ENCODE measurements around the gene KRTAP10-9.
"Not testable (repeated sequence)": the region's sequence is repeated elsewhere in the genome, so short reads cannot be mapped to it uniquely, and the experiment has no call there.

Gene KRTAP10-9

DNA sequence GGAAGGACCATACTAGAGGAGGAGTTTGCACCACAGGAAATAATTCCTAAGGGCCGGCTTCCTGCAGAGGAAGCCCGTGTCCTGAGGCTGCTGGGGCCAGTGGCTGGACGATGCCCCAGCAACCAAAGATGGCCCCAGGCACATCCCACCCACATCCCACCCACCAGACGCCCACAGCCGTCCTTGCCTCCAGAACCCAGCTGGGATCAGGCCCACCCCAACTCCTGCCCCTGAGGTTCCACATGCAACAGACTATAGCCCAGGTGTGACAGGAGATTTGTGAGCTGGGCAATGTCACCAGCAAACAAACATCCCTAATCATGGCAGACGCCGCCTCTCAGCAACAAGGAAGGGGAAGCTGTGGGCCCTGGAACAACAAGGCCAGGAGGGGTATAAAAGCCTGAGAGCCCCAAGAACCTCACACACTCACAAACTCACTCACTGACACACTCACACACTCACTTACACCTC, at the start of gene KRTAP10-9:
Gene KRTAP10-9, plus strand, starts transcription at position 421 of the 471 bp plus-strand sequence. CDS start 79 bp downstream, outside the sequence.
- no peak for DNase-seq

DNA sequence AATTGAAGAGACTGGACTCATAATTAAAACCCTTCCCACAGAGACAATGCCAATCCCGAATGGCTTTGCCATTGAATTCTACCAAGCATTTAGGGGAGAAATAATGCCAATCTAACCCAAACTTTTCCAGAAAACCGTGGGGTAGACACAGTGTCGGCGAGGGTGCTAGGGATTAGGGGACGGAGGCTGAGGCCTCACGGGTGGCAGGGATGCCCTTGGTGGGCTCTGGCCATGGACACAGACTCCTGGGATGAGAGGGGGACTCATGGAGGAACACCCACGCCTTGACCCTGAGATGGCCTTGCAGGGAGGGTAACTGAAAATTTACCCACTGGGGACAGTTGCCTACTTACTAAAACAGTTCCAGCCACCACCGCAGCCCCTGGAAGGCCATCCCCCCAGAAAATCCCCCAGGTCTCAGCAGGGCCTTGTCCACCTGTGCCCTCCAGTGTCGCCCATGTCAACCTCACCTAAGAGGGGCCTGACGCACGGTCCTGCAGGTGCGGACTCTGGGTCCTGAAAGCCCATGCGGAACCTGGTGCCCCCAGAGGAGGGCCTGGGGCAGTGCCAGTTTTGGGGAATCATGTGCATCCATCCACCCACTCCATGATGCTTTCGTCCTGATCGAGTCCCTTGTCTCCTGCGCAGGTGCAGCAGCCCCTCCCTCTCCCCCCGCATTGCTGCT, 48.4 kb upstream of the KRTAP10-9 start:
- DNase-seq = no peak

- no peak for DNase-seq
Observed at GRCh38 chr21:44579056-44579832, 47.6 kb upstream of the KRTAP10-9 start.

GRCh38 chr21:44579833-44580144, 47.1 kb upstream of the KRTAP10-9 start:
- no peak for DNase-seq

- not testable (repeated sequence) for DNase-seq
Observed at GRCh38 chr21:44580231-44580821, 46.6 kb upstream of the KRTAP10-9 start, which contains the start of gene KRTAP10-5. Gene KRTAP10-5, minus strand, starts transcription at chr21:44580604. Its CDS starts 26 bp downstream, at chr21:44580578.

- no peak for DNase-seq
Observed at GRCh38 chr21:44581158-44581557, 45.7 kb upstream of the KRTAP10-9 start.

- no peak for DNase-seq
Observed at GRCh38 chr21:44582055-44582454, 44.8 kb upstream of the KRTAP10-9 start.

- DNase-seq = no peak
Observed at GRCh38 chr21:44583089-44583799, 43.6 kb upstream of the KRTAP10-9 start.

DNA sequence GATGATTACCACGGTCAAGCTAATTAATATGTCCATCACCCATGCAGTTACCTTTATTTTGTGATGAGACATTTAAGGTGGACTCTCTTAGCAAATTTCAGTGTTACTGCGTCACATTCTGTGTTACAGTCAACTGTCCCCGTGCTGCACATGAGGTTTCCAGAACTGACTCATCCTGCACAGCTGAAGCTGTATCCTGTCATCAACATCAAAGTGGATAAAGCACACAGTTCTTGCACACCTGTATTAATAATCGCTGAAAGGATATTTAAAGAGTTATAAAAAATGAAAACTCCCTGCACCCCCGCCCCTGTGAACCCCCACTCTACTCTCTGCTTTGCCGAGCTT, 43.1 kb upstream of the KRTAP10-9 start:
- DNase-seq = no peak

- no peak for DNase-seq
Observed at GRCh38 chr21:44585892-44586291, 41.0 kb upstream of the KRTAP10-9 start.

- no peak for DNase-seq
Observed at GRCh38 chr21:44589094-44589493, 37.8 kb upstream of the KRTAP10-9 start.

DNA sequence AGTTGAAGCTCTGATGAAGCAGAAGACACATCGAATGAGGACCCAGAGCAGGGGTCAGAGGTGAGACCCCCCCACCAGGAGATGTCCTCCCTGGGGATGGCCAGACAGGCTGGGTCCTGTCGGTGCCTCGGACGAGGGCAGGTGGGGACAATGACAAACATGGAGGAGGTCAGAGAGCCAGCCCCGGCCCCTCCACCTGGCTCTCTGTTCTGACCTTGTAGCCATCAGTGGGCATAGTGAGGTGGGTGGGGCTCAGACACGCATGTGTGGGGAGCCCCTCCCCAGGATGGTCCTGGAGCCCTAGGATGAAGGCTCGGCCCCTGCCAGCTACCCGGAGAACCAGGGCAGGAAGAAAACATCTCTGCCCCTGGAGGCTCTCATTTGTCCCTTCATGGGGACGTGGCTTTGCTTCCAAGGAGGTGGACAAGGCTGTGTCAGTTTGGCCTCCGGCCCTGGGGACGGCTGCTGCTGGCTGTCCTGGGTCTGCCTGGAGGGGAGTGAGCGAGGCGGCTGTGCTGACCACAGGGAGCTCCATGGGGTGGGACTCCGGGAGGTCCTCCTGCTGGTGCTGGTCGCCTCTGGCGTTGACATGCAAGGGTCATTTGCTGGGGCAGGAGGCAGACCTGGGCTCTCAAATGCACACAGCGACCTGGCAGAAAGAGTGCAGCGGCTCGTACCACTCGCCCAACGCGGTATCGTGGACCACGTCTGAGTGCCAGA, 37.1 kb upstream of the KRTAP10-9 start:
- no peak for DNase-seq

DNA sequence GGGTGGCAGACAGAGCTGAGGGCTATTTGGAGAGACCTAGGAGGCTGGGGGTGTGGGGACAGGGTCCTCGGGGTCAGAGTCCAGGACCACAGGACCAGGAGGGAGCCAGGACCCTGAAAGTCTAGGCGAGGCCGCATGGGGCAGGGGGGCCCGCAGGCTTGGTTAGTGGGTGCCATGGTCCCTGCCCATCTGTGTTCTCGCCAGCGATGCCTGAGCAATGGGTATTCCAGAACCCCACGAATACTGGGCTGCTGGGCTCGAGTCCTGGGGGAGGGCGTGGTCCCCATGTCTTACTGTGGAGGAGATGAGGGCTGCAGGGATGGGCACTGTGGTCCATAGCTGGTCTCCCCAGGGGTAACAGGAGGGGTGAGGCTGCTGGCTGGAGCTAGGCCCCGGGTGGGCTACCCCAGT, 36.6 kb upstream of the KRTAP10-9 start:
- no peak for DNase-seq

DNA sequence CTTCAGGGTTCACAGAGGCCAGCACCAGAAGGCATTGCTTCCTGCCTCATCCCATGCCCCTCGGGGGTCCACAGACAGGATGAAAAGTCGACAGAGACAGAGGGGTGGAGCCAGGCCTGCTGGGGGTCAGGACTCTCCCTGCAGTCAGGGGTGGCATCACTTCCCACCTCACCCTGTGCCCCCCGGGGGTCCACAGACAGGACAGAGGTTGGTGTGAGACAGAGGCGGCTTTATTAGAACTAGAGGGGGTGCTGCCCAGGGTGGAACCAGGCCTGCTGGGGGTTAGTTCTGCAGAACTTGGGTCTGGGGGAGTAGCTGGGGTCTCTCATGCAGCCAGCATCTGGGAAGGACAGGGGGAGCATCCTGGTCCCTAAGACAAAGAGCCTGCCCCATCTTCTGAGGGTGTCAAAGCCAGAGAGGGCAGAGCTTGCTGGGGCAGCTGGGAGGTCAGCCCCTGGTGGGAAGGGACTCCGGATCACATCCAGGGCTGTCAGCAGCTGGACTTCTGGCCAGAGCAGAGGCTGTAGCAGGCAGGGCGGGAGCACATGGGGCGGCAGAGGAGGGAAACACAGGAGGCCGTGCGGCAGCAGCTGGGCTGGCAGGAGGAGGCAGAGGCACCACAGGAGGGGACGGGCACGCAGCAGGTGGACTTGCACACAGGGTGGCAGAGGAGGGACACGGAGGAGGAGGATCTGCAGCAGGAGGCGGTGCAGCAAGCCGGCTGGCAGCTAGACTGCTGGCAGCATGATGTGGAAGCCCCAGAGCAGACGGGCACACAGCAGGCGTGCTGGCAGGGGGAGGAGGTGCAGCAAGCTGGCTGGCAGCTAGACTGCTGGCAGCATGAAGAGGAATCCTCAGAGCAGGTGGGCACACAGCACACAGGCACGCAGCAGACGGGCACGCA, 35.7 kb upstream of the KRTAP10-9 start:
- not testable (repeated sequence) for DNase-seq

- DNase-seq = not testable (repeated sequence)
Observed at GRCh38 chr21:44591801-44592130, 35.1 kb upstream of the KRTAP10-9 start.

- DNase-seq = no peak
Observed at GRCh38 chr21:44592446-44593311, 34.2 kb upstream of the KRTAP10-9 start, which contains the start of gene KRTAP10-6. Gene KRTAP10-6, minus strand, starts transcription at chr21:44592505. Its CDS starts 21 bp downstream, at chr21:44592484.

DNA sequence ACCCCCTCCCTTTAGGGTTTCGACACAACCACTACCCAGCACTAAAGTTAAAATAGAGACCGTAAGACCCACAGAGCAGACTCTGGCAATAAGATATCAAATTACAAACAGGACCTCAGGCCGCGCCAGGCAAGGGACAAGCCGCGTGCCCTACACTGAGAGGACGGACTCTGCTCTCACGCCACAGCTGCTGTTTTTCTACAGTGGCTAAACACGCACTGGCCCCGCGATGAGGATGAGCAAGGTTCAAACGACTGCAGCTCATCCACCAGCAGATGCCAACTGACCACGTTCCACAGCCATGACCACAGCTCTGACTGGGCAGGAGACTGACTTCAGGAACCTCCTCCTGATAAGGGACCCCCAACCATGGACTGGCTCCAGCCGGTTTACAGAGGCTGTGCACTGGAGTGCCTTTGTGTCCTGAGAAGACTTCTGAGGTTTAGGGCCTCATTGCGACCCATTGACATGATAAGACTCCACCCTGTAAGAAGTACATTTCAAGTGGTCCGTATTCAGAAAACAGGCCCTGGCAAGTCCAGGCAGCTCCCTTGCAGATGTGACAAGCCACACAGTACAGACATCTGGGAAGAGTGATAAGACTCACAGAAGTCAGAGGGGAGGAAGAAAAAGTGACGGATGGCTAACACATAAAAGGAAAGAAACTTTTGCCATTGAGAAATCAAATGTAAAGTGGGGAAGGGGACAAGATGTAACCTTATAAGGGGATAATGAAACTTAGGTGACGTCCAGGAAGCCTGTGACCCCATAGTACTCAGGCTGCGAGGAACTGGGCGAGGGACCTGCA, 33.1 kb upstream of the KRTAP10-9 start:
- no peak for DNase-seq

DNA sequence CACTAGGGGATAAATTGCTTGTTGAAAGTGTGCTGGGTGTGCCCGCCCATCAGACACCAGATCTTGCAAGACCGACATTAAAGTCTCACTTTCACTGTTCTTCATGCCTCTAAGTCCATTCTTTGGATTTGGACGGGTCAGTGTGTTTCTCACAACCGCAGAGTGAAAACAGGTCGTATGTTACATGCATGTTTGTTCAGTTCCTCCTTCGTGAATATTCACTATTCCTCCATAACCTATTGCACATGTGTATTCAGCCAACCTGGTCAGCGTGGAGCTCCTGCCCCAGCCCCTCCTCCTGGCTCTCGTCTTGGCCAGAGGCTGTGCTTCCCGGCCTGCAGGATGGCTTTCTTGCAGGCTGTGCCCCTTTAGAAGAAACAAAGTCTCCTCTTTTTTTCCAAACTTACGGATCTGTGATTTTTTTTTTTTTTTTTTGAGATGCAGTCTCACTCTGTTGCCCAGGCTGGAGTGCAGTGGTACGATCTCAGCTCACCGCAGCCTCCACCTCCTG, 32.4 kb upstream of the KRTAP10-9 start:
- no peak for DNase-seq

- no peak for DNase-seq
Observed at GRCh38 chr21:44595524-44595923, 31.4 kb upstream of the KRTAP10-9 start.
